ENCODE data around the gene FUT1.

FUT1 gene

GRCh38 chr19:48715681-48716171, 36.7 kb downstream of the FUT1 start:
- no peak for DNase-seq

GRCh38 chr19:48714759-48715675, 37.4 kb downstream of the FUT1 start:
- DNase-seq, result no peak

DNA sequence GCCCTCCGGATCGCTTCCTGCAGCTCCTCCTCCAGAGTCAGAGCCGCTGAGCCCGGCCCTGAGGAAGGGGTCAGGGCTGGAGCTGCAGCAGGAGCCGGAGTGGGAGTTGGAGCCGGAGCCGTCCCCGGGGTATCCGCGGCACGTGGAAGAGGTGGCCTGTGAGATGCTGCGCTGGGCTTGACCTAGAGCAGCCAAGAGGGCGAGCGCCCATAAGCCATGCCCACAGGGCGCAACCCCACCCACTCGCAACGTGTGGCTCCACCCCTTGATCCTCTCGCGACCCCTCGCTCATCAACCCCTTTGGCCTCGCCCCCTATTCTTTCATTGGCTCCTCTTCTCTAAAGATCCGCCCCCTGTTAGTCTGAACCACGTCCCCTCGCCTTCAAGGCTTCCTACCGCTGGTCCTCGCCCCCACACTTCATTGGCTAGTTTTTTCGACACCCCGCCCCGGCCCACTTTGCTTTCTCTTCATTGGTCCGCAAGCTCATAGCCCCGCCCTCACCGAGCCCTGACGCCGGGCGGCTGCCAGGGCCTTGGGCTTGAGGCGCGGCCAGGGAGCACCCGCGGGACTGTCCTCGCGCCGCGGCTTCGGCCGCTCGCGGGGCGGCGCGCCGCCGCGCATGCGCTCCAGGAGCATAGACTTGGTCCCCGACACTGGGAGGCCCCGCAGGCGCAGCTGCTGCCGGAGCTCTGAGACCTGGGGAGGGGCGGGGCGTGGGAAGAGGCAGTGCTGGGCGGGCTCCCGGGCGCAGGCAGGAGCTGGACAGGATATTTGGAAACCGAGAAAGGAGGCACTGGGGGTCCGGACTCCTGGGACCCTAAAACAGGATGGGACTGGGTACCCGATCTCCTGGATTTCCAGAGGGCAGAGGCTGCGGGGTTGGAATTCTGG, 38.3 kb downstream of the FUT1 start:
- DNase-seq, result peak; percentile 100

DNA sequence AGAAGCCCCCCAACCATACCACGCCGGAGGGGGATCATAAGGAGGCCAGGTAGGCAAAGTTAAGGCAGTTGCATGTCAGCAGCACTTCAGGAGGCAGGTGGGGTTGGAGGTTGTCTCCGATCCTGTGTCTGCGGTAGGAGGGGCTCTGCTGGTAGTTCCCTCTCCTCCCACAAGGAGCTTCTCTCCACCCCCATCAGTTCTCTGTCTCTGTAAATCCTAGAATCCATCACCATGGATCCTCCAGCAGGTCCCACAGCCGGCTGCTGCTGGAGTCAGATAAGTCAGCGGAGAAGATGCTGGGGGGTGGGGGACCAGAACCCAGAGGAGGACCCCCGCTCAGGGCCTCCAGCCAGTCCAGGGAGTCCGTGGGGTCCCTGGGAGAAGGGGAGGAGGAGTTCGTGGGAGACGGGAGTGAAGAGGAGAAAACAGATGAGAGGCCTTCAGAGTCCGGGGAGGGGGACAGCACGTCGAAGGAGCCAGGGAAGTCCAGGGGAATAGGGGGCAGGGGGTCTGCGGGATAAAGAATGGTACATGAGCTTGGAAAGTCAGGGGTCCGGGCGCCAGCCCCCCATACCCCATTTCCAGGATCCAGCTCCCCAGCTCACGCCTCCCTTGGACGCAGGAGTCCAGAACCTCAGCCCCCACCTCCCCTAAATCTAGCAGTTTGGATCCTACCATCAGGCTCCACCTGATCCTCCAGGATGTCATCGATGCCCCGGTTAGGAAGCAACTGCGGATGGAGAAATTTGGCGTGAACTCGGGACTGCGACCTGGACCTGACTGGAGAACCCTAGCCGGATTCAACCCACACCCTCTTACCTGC, 39.2 kb downstream of the FUT1 start:
- peak; percentile 14 for DNase-seq

- DNase-seq, result no peak
Observed at GRCh38 chr19:48711106-48711662, 41.3 kb downstream of the FUT1 start.

GRCh38 chr19:48708471-48708870, 44.0 kb downstream of the FUT1 start:
- DNase-seq, result no peak

DNA sequence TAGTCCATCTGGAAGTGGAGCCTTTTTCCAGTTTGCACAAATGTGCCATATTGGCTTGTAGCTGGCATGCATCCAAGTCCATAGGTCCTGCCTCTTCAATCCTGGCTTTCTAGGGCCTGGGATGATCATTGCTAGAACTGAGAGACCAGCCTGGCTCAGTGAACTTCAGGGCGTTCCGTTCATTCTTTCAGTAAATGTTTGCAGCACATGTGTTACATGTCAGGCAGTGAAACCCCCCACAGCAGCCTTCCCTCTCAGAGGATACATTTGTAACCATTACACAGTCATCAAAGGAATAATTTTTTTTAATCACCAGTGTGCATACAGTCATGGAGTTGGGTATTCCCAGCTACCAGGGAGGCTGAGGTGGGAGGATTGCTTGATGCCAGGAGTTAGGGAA, 47.0 kb downstream of the FUT1 start:
- no peak for DNase-seq

DNA sequence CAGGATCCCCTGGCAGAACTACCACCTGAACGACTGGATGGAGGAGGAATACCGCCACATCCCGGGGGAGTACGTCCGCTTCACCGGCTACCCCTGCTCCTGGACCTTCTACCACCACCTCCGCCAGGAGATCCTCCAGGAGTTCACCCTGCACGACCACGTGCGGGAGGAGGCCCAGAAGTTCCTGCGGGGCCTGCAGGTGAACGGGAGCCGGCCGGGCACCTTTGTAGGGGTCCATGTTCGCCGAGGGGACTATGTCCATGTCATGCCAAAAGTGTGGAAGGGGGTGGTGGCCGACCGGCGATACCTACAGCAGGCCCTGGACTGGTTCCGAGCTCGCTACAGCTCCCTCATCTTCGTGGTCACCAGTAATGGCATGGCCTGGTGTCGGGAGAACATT, 49.1 kb downstream of the FUT1 start:
- DNase-seq, result no peak

DNA sequence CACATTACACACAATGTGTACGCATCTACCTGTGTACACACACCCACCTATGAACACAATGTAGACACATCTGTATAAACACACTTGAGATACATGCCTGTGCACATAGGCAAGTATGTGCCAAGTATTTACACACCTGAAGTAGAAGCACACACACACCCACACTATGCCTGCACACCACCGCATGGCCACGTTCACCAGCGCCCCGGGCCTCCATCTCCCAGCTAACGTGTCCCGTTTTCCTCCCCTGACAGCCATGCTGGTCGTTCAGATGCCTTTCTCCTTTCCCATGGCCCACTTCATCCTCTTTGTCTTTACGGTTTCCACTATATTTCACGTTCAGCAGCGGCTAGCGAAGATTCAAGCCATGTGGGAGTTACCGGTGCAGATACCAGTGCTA, 49.7 kb downstream of the FUT1 start:
- DNase-seq, result no peak

DNA sequence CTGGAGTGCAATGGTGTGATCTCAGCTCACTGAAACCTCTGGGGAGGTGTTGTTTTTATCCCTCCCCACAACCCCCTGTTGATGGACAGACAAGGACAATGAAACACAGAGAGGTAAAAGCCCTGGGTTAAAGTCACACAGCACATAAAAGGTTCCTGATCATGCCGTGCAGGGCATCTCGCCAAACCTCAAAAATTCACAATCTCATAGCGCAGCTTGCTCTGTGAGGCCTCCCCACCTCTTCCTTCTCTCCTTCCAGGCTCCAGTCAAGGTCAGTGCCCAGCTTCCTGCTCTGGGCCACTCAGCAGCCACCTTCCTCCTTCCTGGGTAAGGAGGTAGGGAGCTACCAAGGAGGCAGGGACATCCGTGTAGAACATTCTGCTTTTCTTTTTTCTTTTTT, 54.4 kb downstream of the FUT1 start:
- DNase-seq, result no peak

All from kidney glomerular epithelial cell (primary cell).